Fibroblast of skin of abdomen (primary cell): Measurements from ENCODE around the gene BRF1.

ENCODE experiments used
- DNase-seq: peaks from one replicate; pipeline ENCODE4 v3.0.0-alpha.2; 2013

The BRF1 gene

DNA sequence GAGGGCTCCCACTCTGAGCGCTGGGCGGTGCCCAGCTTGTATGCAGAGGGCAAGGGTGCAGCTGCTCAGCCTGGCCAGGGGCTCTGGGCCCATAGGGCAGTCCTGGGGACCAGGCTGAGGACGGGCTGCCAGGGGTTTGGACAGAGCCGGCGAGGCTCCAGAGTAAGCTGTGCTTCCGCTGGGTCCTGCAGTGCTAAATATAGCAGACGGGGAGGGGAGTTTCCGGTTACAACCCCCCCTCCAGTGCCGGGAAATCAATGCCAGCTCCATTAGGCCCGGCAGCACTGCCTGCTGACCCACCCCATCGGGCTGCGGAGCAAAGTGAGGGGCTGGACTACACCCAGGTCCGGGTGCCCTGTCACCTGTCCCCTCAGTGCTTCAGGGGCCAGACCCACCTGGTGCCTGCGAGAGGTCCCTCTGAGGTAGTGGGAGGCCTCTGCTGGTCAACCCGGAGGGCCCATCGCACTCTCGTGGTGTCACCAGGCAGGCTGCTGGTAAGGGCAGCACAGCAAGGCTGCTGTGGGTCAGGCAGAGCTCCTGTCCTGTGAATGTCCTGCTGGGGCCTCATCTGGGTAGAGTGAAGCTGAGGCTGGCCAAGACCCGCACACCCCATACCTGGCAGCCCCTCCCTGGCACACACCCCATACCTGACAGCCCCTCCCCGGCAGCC, 129.7 kb downstream of the BRF1 start:
- DNase-seq: no peak

DNA sequence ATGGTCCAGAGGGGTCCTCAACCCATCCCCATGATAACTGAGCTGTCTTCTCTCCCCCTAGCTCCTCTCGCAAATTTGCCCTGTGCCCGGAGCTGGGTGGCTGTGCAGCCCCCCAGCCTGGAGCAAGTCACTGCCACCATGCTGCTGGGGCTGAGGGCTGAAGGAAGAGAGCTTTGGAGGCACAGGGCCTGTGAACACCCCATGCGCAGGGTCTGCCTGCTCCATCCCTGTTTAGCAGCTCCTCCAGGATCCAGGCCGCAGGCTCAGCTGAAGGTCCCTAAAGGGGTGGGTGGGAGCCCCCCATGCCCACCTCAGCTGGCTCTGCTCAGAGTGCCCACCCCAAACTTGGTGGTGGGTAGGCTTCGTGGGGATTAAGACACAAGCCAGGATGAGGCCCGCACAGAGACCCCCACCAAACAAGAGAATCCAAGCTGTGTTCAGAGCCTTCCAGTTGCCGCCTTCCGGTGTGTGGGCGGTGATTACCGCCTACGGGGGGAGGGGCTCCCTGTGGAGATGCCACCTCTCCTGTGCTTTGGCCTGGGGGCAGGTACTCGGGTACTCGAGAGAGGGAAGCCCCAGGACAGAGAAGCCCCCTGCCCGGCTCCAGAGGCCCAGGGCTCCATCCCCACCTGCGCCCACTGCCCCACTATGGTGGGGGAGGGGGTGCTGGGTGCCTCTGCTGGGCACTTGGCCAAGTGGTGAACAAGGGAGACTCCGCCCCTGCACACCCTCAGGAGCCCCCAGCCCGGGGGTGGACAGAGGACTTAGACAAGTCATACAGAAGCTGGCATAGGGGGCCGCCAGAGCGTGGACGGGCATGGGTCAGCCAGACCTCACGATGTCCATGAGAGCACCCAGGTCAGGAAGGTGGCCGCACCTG, 130.8 kb downstream of the BRF1 start:
- DNase-seq: no peak

DNA sequence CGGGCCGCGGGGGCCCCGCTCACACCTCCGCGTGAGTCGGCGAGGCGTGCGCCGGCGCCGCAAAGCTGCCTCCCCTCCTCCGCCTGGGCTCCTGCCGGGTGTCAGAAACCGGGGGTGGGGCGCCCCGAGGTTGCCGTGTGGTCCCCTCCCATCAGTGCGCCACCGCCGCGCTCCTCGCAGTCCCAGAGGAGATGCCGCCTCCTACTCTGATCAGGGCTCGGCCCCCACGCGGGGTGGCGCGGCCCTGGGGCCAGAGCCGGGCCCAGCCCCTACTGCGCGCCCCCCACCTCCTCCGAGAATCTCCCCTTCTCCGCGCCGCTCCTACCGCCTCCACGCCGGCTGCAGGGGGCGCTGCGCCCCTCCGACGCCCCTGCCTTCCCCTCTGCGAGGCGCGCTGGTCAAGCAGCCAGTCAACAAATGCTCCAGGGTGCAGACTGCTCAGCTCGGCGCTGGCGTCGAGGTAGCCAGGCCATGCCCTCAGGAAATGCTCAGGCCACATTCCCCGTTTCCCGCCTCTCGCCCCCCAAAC, 131.8 kb downstream of the BRF1 start:
- DNase-seq: no peak

DNA sequence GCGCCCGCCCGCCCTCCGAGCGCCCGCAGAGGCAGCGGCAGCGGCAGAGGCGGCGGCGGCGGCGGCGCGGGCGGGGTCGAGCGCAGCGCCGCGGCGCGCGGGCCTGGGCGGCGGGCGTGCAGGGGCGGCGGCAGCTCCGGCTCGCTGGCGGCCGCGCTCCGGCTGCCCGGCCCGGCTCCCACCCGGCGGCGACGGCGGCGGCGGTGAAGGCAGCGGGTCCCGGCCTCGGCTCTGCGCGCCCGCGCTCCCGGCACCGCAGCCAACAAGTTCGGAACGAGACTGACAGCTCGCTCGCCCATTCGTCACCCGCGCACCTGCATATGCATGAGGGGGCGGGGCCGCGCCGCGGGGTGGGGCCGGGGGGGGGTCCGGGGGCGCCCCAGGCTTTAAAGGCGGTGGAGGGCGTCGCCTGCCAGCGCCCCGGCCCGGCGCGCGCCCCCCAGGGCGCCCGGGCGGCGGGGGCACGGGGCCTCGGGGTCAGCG, 132.3 kb downstream of the BRF1 start, which contains the start of gene JAG2:
TSS of gene JAG2 (minus strand) at position 281 of the 483 bp plus-strand sequence. CDS start 356 bp downstream, outside the sequence.
- no peak for DNase-seq

DNA sequence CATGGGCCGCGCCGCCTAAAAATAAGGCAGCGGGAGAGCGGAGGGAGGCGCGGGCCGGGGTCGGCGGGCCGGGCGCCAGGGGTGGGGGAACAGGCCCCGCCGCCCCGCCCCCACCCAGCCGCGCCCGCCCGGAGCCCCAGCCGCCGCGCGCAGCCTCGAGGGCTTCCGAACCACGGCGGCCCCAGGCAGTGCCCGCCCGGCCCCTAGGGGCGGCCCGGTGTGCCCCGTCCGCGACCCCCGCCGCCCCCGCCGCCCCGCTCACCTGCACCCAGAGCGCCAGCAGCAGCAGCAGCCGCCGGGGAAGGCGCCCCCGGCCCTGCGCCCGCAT, 132.7 kb downstream of the BRF1 start:
- no peak for DNase-seq

DNA sequence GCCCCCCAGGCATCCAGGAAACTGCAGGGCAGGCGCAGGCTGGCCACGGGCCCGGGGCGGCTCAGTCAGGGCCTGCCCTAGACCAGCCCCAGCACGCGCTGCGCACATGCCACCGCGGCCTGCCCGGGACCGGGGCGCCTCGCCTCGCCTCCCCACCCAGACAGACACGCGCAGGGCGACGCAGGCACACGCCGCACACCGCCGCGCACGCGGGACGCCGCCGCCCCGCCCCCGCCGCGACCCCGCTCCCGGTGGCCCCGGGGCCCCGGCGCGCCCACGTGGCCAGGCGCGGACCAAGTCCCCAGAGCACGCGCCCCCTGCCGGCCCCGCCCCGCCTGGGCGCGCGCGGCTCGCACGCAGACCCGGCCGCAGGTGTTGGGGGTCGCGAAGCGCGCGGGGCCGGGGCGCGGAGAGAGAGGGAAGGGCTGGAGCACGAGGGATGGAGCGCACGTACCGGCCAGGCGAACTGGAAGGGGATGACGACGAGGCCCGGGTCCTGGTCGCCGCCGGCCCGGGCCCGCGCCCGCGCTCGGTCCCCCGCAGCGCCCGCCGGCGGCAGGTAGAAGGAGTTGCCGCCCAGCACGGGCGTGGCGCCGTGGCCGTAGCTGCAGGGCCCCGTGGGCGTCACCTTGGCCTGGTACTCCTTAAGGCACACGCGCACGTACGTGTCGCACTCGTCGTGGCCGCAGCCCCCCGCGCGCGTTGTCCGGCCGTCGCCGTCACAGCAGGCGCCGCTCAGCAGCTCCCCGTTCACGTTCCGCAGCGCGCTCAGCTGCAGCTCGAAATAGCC, 133.3 kb downstream of the BRF1 start:
- DNase-seq: no peak

DNA sequence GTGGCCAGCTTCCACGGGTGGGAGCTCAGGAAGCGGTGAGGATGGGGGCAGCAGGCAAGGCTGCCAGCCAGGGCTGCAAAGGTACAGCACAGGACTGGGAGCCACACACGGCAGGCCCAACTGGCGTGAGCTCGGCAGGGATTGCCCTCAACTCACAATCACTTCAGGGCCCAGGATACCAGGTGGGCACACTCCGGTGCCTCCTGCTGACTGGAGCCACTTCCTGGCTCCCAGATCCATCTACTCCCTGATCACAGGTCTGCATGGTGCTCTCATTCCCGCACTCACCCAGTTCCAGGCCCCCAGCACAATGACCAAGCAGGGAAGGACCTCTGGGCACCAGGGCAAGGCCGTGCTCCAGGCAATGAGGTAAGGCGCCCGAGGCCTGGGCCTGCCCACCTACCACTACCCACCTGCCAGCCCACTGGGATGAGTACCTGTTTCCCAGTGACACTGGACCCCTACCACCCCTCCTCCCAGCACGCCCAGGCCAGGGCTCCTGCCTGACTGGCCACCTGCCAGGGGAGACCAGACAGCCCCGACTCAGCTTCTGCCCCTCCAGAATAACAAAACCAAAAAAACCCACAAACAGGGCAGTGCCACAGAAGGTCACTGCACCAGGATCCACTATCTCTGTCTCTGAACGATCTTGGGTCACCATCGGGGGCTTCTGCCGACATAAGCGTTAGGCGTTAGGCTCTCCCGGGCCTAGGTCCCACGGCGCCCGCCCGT, 134.1 kb downstream of the BRF1 start:
- no peak for DNase-seq

DNA sequence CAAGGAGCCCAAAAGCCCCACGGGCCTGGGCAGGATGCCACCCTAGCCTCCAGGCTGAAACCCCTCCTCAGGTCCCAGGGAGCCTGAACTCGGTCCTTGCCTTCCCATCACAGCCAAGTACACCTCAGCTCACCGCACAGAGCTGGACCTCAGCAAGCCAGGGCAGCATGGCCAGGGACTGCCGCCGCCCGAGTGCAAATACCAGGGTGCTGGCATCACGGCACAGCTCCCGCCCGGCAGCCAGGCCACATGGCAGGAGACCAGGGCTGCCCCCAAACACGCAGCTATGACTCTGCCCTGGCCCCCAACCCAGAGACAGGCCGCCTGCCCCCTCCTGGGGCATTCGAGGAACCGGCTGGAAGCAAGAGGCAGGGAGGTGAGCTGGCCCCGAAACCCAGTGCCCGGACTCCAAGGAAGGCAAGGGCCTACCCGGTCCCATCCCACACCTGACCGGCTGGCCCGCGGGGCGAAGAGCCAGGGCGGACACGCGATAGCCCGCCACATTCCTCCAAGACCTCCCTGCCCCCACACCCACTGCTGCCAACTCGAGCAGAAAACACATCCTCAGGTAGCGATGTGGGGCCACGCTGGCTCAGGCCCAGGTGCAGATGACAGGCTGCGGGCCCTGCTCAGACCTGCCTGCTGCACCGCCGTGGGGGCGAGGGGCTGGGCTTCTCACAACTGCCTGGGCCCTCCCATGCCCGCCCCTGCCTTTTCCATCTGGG, 134.9 kb downstream of the BRF1 start:
- DNase-seq: no peak

DNA sequence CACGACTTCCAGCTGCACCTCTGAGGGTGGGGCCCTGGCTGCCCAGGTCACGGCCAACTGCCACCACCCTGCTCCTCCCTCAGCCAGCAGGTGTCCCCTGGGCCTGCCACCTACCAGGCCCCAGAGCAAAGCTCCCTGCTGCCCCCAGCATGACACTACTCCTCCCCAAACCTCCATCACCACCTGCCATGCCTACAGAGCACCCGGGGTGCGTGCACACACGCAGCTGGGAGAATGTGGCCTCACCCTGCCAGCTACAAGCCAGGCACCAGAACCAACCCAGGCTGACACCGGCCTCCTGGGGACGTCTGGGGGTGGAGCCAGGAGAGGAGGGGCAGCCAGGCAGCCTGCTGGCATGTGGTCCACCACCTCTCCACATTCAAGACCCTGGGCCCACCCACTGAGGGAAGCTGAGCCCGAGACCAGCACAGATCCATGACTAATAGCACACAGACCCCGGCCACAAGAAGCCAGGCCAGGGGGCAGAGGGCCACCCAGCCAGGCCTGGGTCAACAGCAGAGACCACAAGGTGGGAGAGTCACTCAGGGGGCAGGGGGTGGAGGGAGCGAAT, 135.6 kb downstream of the BRF1 start:
- DNase-seq: no peak

DNA sequence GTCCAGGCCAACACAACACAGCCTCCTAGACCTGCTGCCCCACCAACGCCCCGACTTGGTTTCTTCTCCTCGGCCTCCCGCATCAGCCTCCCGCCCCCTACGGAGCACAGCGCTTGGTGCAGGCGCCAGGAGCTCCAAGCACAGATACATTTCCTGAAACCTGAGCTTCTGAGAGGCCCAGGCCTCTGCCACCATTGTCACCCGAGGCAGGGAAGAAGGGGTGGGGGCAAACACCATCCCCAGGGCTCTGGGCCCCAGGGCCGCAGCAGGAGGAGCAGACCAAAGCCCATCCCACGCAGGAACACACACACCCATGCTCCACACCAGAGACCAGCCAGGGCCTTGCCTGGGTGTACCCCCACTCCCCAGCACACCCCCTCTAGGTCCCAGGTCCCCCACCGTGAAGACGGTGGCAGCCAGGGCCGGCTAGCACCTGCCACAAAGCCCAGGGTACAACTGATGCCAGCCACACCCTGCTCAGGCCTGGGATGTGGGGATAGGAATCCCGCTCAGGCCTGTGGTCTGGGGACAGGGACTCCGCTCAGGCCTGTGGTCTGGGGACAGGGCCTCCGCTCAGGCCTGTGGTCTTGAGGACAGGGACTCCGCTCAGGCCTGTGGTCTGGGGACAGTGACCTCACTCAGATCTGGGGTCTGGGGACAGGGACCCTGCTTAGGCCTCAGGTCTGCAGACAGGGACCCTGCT, 137.6 kb downstream of the BRF1 start:
- DNase-seq: no peak

DNA sequence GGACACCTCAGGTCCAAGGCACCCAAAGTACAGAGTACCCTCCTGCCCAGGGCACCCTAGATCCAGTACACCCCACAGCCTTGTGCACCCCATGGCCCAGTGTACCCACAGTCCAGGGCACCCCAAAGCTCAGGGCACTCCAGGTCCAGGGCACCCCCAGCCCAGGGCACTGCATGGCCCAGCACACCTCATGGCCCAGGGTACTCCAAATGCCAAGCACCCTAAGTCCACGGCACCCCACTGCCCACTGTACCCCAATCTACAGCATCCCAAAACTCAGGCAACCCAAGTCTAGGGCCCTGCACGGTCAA, 138.2 kb downstream of the BRF1 start:
- no peak for DNase-seq

DNA sequence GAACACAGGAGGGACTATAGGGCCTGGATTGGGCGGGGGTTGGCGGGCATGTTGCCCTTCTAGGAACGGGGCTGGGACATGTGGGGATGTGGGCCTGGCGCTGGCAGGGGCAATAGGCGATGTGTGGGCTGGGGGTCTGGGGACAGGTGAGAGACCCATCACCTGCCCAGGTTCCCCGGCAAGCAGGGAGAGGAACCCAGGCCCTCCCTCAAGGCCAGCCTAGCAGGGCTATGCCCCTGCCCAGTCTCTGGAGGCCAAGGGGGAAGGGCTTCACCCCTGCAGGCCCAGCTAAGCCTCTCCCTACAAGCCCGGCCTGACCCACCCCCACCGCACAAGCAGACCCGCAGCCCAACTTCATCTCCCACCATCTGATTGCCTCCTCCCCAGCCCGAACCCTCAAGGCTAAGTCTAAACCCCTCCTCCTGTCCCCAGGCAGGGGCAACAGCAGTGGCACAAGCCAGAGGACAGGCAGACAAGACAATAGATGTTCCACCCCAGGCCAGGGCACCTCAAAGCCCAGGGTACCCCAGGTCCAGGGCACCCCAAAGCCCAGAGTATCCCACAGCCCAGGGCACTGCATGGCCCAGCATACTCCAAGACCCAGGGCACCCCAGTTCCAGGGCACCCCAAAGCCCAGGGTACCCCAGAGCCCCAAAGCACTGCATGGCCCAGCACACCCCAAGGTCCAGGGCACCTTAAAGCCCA, 138.7 kb downstream of the BRF1 start:
- DNase-seq: no peak

DNA sequence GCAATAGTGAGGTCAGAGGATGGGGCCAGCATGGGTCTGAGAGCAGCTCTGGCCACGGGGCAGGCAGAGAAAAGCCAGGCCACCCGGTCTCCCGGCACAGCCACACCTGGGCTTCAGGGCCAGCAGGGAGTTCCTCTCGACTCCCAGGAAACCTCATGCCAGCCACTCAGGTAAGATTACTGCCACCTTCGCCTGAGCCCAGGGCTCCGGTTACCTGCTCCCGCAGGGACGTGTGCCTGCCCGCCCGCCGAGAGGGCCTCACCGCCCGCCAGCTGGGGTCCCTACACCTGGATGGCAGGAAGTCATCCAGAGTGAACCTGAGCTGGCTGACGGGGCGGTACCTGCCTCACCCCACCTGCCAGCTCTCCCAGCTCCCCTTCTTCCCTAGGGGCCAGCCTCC, 139.5 kb downstream of the BRF1 start:
- DNase-seq: no peak

DNA sequence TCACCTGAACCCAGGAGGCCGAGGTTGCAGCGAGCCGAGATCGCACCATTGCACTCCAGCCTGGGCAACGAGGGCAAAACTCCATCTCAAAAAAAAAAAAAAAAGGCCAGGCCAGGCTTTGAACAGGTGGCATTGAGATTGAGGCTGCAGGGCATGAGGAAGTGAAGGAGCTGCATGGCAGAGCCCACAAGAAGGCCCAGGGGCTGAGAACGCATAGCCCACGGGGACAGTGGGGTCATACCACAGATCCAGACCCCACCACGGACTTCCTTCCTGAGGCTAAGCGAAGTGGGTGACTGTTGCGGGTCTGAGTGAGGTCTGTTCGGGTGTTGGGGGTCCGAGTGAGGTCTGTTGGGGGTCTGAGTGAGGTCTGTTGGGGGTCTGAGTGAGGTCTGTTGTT, 140.0 kb downstream of the BRF1 start:
- DNase-seq: no peak

DNA sequence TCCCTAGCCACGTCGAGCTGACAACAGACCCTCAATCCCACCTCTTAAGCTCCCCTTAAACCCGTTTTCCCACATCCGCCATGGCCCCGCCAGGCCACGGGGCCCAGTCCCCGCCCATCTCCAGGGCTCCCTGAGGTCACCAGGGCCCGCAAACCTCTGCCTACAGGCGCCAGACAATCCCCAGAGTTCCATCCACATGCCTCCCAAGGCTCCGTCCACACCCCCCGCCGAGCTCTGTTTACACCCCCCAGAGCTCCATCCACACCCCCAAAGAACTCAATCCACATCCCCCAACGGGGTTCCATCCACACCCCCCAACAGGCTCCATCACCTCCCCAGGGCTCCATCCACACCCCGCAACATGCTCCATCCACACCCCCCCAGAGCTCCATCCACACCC, 141.5 kb downstream of the BRF1 start:
- no peak for DNase-seq
